ENCODE measurements around the gene C1orf94. TPM values are rescaled to one million over a fixed set of nuclear protein-coding genes. Genes with fewer than 3 reads are reported as not detected.
A peak's percentile ranks its signal among the peaks of the same experiment; 100 is the strongest.
"Not testable (repeated sequence)": the region's sequence is repeated elsewhere in the genome, so short reads cannot be mapped to it uniquely, and the experiment has no call there.

Gene C1orf94
- total RNA-seq, 1 experiment from 2014 or later = not detected

DNA sequence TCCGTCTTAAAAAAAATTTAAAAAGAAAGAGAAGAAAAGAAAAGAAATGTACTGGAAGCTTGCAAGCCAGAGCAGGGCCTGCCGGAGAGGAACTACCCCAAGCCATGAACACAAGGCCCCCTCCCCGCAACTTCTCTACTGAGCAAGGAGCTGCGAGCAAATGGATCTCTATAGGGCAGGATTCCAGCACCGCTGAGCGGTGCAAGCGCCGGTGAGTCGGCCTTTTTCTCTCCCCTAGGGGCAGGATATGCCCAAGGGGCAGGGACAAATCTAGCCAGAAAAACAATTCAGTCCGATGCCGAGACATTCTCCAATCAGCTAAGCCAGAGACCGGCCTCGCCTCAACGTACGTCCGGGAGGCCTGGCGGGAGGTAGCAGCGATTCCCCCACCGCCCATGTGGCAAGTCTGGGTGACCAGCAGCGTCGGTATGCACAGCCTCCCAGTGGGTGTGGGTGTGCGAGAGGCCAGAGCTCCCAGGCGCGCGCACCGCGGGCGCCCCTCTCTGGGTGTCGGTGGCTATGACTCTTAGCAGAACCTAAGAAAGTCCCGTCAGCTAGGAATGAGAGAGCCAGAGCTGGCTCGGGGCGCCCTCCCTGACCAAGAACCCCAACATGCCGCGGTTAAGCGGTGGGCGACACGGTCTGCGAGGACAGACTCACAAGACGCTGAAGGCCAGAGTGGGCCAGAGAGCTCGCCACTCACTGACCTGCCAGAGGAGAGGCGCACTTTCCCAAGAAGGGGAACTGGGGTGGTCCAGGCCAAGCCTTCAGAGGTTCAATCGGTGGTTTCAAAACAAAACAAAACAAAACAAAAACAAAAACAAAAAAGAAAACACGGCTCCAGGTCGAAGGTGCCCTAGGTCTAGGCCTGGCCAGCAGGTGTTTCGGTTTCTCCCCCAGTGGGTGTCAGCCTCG lies 13.6 kb upstream of the C1orf94 start:
- in situ Hi-C loops (cut with HindIII; ENCODE audit: low pct_unique_long_range_greater_than_20kb, low sequenced_read_pairs) = no loop called here
- peak; percentile 52 for DNase-seq (ENCODE audit: low read depth)

DNA sequence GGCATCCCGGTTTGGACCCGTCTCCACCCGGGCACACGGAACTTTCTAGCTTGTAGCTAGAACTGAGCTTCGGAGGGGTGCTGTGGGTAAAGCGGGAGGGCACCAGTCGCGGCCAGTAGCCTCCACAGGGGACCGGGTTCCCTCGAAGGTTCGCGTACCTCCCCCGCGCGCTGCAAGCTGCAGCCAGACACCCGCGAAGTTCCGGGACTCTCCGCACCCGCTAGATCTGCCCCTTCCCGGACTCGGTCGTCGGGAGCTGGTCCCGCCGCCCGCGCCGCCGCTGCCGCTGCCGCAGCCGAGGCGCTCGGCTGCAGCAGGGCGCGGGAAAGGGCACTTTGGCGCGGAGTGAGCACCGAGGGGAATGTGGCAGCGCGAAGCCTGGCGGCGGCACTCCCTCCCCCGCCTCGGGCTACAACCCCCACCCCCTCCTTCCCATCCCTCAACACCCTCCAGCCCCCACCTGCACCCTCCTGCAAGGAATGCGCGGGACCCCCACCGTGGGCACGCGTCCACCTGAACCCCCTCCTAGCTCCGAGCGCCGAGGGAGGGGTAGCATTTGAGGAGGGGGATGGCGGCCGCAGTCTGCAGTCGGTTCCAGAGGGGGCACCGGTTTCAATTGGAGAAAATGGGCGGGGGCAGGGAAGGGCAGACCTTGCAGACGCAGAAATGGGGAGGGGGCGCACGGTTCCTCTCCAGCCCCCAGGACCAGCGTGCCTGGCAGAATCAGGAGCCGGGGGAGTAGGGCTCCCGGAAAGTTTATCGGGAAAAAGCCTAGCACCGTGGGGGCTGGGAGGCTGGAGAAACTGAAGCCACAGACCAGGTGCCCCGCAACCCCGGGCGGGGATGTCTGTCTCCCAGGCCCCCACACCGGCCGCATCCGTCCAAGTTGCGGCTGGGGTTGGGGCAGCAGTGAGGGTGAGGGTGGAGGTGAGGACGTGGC lies 12.6 kb upstream of the C1orf94 start:
- in situ Hi-C loops (cut with HindIII; ENCODE audit: low pct_unique_long_range_greater_than_20kb, low sequenced_read_pairs) = no loop called here
- no peak for DNase-seq (ENCODE audit: low read depth)

DNA sequence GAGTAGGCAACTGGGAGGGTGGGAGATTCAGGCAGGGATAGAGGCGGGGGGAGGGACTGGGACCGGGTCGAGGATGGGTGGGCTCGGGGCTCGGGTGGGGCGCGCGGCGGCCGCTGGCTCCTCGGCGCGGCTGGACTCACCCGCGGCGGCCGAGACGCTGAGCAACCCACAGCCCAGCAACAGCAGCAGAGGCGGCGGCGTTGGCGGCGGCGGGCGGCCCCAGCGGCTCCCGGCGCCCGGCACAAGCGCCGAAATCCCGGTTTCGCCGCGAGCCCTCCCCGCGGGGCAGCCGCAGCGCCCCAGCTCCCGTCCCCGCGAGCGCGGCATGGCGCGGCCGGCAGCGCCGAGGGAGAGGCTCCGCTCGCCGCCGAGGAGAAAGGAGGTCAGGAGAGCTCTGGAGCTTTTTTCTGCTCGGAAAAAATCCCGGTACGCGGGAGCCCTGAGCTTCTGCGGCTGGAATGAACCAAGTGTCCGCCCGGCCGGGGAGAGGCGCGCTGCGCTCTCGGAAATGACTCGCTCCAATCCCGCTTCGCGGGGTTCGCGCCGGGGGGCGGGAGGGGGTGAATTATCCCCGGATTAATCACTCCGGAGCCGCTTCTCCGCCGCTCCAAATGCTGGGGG lies 11.8 kb upstream of the C1orf94 start, which contains the start of gene CSMD2:
Gene CSMD2, minus strand, starts transcription at position 460 of the 621 bp plus-strand sequence. Its CDS starts 133 bp downstream, at position 327.
- in situ Hi-C loops (cut with HindIII; ENCODE audit: low pct_unique_long_range_greater_than_20kb, low sequenced_read_pairs) = no loop called here
- DNase-seq (ENCODE audit: low read depth) = no peak

DNA sequence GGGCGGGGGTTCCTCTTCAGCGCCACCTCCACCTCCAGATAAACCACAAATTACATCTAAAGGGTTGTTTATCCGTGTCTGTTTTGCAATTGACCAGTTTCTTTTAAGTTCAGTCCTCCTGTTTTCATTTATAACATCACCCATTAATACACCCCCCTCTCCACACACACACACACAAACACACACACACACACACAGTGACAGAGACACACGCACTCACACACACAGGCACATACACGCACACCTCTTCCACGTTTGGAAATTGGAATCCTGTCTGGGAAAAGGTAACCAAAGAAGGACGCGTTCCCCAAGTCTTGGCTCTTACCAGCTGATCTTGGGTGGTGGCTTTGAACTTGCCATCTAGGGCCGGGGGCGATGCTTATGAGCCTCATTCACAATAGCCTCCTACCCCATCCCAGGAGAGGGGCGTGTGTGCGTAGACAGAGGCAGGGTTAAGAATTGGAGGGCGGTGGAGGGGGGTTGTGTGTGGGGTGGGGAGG lies 11.2 kb upstream of the C1orf94 start:
- in situ Hi-C loops (cut with HindIII; ENCODE audit: low pct_unique_long_range_greater_than_20kb, low sequenced_read_pairs) = no loop called here
- DNase-seq (ENCODE audit: low read depth) = no peak

DNA sequence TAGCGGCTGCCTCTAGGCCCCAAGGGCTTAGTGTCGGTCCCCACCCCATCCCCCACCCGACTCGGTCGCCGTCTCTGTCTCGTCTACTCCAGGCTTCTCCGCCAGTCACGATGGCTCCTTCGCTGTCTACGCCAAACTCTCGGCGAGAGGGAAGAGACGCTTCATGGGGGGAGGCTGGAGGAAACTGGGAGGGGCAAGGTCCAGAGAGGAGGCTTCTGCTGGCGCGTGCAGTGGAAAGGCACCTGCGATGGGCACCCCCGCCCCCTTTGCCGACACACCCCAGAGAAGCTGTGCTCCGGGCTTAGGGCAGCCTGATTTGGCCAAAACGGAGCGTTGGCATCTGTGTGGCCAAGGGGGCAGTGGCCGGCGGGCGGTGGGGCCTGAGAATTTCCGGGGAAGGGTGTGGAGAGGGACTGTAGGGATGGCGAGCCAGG lies 10.5 kb upstream of the C1orf94 start:
- DNase-seq (ENCODE audit: low read depth) = no peak
- in situ Hi-C loops (cut with HindIII; ENCODE audit: low pct_unique_long_range_greater_than_20kb, low sequenced_read_pairs) = no loop called here

DNA sequence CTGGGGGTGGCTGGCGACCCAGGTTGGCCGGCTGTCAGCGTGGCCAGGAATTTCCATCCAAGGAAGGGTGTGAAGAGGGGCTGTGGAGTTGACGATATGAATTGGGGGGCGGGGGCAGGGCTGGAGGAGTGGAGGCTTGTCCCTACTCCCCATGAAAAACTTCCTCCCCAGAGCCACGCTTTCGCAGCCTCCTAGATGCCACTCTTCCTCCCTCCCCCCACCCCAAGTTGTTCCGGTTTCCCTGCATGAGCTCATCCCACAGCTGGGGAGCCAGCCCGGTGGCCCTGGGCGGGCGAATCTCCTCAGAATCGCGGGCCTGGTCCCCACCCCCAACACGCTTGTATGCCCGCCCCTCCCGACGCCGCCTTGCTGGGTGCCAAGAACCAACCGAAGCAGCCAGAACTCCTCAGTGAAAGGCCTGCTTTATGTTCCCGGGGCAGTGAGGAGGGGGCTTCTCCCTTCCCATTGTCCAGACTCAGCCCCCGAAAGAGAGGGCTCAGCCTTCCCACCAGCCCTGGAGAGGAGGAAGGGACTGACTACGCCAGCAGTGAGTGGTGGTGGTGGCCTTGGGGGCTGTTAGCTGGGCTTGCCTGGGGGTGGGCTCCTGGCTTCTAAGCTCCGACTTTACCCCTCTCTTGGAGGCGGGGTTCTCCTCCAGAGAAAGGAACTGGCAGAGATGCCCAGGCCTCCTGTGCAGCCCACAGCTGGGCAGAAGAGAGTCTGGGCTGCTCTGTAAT lies 9.9 kb upstream of the C1orf94 start:
- in situ Hi-C loops (cut with HindIII; ENCODE audit: low pct_unique_long_range_greater_than_20kb, low sequenced_read_pairs) = no loop called here
- DNase-seq (ENCODE audit: low read depth) = no peak

DNA sequence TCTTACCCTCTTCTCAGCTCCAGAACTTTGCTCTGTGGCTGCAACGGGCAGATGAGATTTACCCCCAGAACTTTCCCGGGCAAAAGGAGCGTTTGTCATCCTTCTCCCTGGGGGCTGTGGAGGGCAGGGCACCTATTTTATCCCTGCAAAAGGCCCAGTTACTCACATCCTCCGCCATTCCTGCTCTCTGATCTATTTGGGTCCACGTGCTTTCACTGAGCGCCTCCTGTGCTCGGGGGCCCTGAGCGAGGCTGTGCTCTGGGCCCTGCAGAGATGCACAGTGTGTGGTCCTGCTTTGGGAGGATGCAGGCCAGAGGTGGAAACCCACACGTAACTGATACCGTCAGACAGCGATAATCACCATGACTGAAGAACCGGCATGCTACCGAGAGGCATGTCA lies 9.3 kb upstream of the C1orf94 start:
- no peak for DNase-seq (ENCODE audit: low read depth)
- in situ Hi-C loops (cut with HindIII; ENCODE audit: low pct_unique_long_range_greater_than_20kb, low sequenced_read_pairs) = no loop called here

DNA sequence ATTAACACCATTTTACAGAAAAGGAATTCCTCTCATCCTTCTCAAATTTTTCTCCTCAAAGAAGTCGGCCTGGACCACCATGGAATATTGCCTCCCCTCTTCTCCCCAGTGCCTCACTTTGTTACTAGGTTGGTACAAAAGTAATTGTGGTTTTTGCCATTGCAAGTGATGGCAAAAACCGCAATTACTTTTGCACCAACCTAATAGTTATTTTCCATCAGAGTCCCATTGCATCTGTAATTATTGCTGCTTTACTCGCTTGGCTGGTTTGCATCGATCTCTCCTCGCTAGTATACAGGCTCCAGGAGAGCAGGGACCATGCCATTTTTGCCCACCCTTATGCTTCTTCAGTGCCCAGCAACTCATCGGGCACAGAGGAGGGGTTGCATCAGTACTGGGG lies 963 bp upstream of the C1orf94 start:
- no peak for DNase-seq (ENCODE audit: low read depth)
- in situ Hi-C loops (cut with HindIII; ENCODE audit: low pct_unique_long_range_greater_than_20kb, low sequenced_read_pairs) = no loop called here

DNA sequence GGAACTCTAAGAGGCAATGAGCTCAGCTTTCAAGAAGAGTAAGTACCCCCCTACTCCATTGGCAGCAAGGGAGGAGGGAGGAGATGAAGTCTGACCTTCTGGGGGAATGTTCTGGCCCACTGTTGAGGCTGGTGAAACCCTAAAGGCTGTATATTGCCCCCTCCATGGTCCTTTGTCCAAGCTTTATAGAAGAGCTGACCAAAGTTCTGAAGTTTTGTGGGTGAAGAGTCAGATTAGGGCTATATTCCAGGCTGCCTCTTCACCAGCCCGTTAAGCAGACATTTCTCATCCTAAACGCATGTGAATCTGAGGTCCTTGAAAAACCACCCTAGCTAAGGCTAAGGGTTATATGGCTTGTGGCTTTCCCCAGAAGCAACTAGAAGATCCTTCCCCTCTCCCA lies 1.4 kb downstream of the C1orf94 start:
- DNase-seq (ENCODE audit: low read depth) = no peak
- in situ Hi-C loops (cut with HindIII; ENCODE audit: low pct_unique_long_range_greater_than_20kb, low sequenced_read_pairs) = no loop called here

DNA sequence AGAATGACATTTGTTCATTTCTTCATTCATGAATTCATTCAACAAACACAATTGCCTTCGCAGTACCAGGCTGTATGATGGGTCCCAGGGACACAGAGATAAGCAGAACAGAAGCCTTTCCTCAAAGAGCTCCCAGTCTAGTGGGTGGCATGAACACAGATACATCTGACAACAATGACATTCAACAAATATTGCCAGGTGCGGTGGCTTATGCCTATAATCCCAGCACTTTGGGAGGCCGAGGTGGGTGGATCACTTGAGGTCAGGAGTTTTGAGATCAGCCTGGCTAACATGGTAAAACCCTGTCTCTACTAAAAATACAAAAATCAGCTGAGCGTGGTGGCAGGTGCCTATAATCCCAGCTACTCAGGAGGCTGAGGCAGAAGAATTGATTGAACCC lies 6.7 kb downstream of the C1orf94 start:
- in situ Hi-C loops (cut with HindIII; ENCODE audit: low pct_unique_long_range_greater_than_20kb, low sequenced_read_pairs); DNase-seq (ENCODE audit: low read depth): not testable (repeated sequence)

DNA sequence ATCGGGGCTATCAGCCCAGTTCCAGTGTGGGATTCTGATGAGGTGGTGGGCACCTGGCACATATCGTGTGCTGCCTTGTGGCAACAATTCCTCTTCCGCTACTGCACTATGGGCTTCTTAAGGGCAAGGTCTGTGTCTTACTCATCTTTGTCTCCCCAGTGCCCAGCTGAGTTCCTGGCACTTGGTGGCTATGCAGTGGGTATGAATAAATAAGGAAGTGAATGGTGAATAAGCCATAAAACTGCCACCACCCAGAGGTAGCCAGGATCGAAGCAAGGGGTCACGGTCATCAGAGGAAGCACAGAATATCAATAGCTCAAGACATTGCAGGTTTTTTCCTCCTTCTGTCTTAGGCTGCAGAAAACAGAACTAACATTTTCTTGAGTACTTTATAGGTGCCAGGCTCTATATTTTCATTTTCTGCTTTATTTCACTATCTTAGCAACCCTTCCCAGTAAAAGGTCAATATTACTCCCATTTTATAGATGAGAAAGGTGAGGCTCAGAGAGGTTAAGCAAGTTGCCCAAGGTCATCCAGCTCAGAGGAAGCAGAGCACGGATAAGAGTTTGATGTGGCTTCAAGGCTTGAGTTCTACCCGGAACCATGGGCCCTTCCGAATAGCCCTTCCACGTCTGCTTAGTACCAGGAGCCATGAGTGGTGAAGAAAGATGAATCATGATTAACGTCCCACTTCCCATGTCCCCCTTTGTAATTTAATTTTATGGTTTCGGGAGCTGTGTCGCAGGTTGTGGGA lies 10.2 kb downstream of the C1orf94 start:
- DNase-seq (ENCODE audit: low read depth) = no peak

DNA sequence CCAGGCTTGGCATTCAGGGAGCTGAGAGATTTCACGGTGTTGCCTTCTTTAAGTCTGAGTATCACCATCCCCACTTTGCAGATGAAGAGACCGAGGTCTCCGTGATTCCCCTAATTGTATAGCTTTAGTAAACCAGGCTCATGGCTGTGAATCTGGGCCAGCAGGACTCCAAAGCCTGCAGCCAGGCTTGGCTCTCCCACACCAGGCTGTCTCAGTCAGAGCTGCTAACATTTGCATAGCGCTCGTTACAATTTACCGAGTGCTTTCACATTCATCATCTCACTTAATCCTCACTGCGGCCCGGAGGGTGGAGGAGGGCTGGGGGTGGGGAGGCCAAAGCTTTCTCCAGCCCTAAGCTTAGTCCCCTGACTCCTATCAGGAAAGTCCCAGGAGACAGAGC lies 11.7 kb downstream of the C1orf94 start:
- in situ Hi-C loops (cut with HindIII; ENCODE audit: low pct_unique_long_range_greater_than_20kb, low sequenced_read_pairs) = no loop called here
- DNase-seq (ENCODE audit: low read depth) = no peak

More for the DNA sequence above, 10.2 kb downstream of the C1orf94 start:
- in situ Hi-C loops (cut with HindIII; ENCODE audit: low pct_unique_long_range_greater_than_20kb, low sequenced_read_pairs) = no loop called here

DNA sequence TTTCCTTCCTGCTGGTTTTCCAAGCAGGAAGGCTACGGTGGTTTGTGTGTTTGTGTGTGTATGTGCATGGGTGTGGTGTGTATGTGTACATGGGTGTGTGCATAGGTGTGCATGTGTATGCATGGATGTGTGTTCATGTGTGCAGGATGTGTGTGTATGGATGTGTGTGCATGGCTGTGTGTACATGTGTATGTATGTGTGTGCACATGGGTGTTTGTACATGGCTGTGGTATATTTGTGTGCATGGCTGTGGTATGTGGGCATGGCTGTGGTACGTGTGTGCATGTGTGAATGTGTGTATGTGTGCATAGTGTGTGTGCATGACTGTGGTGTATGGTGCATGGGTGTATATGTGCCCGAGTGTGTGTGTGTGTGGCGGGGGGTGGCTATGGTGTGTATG lies 12.3 kb downstream of the C1orf94 start:
- in situ Hi-C loops (cut with HindIII; ENCODE audit: low pct_unique_long_range_greater_than_20kb, low sequenced_read_pairs) = no loop called here
- DNase-seq (ENCODE audit: low read depth) = no peak

DNA sequence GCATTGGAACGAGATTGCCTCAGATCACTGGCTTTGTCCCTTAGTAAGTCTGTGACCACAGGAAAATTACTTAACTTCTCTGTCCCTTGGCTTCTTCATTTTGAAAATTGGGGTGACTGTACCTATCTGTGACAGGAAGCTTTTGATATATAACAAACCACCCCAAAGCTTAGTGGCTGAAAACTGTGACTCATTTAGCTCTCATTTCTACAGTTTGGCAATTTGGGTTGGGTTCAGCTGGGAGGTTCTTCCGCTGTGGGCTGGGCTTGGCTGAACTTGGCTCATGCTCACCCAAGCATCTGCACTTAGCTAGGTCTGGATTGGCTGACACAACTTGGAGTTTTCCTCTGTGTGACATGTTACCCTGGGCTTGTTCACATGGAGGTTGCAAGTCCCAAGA lies 14.0 kb downstream of the C1orf94 start:
- in situ Hi-C loops (cut with HindIII; ENCODE audit: low pct_unique_long_range_greater_than_20kb, low sequenced_read_pairs) = no loop called here

DNA sequence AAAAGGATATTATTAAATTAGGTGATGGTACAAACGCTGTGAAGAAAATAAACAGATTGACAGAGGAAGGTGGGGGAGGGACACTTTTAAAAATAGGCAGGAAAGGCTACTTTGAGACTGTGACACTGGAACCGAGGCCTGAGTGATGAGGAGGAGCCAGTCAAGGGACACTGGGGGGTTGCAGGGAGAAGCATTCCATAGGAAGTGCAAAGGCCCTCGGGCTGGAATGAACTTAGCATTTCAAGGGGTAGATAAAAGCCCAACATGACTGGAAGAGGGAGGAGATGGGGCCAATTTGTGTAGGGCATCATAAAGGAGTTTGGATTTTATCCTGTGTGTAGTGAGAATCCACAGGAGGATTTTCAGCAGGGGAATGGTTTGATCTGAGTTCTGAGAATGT lies 15.9 kb downstream of the C1orf94 start:
- in situ Hi-C loops (cut with HindIII; ENCODE audit: low pct_unique_long_range_greater_than_20kb, low sequenced_read_pairs) = no loop called here
- DNase-seq (ENCODE audit: low read depth) = no peak

More for the DNA sequence above, 14.0 kb downstream of the C1orf94 start:
- DNase-seq (ENCODE audit: low read depth) = no peak

DNA sequence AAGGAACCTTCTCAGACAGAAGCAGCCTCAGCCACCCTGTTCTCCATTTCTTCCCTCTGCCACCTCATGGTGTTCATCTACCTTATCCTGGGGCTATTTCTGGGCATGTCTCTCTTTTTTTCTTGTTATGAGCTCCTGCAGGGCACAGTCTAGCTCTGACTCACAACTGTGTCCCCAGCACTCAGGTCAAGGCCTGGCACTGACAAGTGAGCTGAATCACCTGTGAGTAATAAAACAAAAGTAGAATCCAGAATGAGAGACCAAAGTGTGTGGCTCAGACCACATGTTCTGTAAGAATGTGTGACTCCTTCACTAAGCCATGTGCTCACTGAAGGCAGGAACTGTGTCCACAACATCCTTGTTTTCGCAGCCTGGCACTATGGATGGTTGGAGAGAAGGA lies 23.2 kb downstream of the C1orf94 start:
- DNase-seq (ENCODE audit: low read depth) = peak; percentile 73

DNA sequence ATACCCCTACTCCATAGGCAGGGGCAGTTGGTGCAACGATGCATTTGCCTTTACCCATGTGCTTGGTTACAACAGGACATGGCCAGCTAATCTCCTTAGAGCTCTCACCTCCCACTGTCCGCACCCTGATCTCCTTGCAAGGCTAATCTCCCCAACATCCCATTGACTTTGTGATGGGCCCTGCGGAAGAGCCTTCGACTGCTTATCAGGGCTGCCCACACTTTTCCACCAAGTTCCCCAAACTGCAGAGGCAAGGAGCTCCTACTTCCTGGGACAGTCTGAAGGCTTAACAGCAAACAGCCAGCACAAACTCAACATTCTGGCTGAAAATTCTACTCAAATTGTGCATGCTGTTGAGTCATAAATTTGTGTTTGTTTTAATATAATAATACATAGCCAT lies 36.0 kb downstream of the C1orf94 start:
- in situ Hi-C loops (cut with HindIII; ENCODE audit: low pct_unique_long_range_greater_than_20kb, low sequenced_read_pairs) = no loop called here

More for the DNA sequence above, 23.2 kb downstream of the C1orf94 start:
- in situ Hi-C loops (cut with HindIII; ENCODE audit: low pct_unique_long_range_greater_than_20kb, low sequenced_read_pairs) = no loop called here

More for the DNA sequence above, 36.0 kb downstream of the C1orf94 start:
- DNase-seq (ENCODE audit: low read depth) = no peak
